Stimulated activated CD4-positive, alpha-beta T cell treated with anti-CD3 and anti-CD28 coated beads, Interleukin-1b, Interleukin-23, amount 100 ng/mL, for 1 hour (primary cell): ENCODE measurements around the gene AKAP17A.
"Not testable (repeated sequence)": the region's sequence is repeated elsewhere in the genome, so short reads cannot be mapped to it uniquely, and the experiment has no call there.

Experiments
- DNase-seq, 2 donors: peaks; one replicate each; pipeline ENCODE4 v3.0.0-alpha.2; 2020; ENCODE audit warnings: low read depth in 2 of 2

Gene AKAP17A

GRCh38 chrX:1602299-1602698 is 10.9 kb downstream of the AKAP17A start:
- no peak for DNase-seq

- DNase-seq: no peak
Observed at GRCh38 chrX:1606496-1606895, 15.1 kb downstream of the AKAP17A start.

GRCh38 chrX:1609311-1609710 is 17.9 kb downstream of the AKAP17A start:
- no peak for DNase-seq

GRCh38 chrX:1609762-1610161 is 18.4 kb downstream of the AKAP17A start:
- DNase-seq: no peak

- DNase-seq: no peak
Observed at GRCh38 chrX:1610166-1610565, 18.8 kb downstream of the AKAP17A start.

GRCh38 chrX:1610736-1611135 is 19.3 kb downstream of the AKAP17A start:
- DNase-seq: no peak

- DNase-seq: no peak
Observed at GRCh38 chrX:1612641-1613286, 21.4 kb downstream of the AKAP17A start.

- DNase-seq: no peak
Observed at GRCh38 chrX:1614927-1615326, 23.5 kb downstream of the AKAP17A start, which contains the start of gene ASMT. Gene ASMT, plus strand, starts transcription at chrX:1615059. Its CDS starts 141 bp downstream, at chrX:1615200.

GRCh38 chrX:1618689-1619088 is 27.3 kb downstream of the AKAP17A start:
- DNase-seq: no peak

- DNase-seq: no peak
Observed at GRCh38 chrX:1623691-1624090, 32.3 kb downstream of the AKAP17A start.

- DNase-seq: not testable (repeated sequence)
Observed at GRCh38 chrX:1624158-1624860, 32.9 kb downstream of the AKAP17A start.

GRCh38 chrX:1624861-1625215 is 33.4 kb downstream of the AKAP17A start:
- DNase-seq: not testable (repeated sequence)

GRCh38 chrX:1629244-1629643 is 37.8 kb downstream of the AKAP17A start:
- no peak for DNase-seq

GRCh38 chrX:1646009-1646408 is 54.6 kb downstream of the AKAP17A start:
- no peak for DNase-seq

GRCh38 chrX:1649621-1650020 is 58.2 kb downstream of the AKAP17A start:
- DNase-seq: no peak
